ENCODE data around the gene ROR1.

ROR1 gene

DNA sequence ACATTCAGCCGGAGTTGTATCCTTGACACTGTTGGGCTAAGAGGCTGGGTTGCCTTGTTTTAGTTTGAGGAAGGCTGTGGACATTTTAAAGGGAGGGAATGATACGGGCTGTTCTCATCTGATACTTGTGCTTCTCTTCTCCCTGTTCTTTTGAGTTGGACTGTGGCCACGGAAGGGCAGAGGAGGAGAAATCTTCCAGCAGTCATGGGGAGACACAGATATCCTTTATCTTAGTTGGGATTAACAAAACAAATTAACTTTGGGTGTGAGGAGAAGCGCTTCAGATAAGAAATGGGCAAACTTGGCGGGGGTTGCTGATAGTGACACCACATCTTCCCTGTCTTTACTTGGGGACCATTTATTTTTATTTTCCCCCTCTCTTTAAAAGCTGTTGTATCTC is 138.8 kb downstream of the ROR1 start:
- TF ChIP-seq, protein P1, sequence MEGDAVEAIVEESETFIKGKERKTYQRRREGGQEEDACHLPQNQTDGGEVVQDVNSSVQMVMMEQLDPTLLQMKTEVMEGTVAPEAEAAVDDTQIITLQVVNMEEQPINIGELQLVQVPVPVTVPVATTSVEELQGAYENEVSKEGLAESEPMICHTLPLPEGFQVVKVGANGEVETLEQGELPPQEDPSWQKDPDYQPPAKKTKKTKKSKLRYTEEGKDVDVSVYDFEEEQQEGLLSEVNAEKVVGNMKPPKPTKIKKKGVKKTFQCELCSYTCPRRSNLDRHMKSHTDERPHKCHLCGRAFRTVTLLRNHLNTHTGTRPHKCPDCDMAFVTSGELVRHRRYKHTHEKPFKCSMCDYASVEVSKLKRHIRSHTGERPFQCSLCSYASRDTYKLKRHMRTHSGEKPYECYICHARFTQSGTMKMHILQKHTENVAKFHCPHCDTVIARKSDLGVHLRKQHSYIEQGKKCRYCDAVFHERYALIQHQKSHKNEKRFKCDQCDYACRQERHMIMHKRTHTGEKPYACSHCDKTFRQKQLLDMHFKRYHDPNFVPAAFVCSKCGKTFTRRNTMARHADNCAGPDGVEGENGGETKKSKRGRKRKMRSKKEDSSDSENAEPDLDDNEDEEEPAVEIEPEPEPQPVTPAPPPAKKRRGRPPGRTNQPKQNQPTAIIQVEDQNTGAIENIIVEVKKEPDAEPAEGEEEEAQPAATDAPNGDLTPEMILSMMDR (IDR thresholded peaks at IDR 0.05) = no peak

DNA sequence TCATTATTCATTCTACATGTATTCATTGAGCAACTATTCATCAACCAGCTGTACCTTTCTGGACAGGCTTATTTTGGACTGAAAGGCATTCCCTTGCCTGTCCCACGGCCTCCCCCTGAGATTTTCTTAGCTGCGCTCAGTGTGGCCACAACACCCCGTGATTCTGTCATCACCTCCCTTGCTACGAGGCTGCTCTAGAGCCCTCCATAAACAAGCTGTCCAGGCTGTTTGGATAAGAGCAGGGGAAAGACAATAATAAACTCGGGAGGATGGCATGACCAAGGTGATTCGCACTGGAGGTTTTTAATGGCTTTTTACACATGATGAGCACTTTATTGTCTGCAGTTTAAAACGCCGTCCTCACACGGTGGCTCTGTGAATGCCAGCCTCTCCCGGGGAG is 139.7 kb downstream of the ROR1 start:
- TF ChIP-seq, protein P1 (IDR thresholded peaks at IDR 0.05) = no peak

DNA sequence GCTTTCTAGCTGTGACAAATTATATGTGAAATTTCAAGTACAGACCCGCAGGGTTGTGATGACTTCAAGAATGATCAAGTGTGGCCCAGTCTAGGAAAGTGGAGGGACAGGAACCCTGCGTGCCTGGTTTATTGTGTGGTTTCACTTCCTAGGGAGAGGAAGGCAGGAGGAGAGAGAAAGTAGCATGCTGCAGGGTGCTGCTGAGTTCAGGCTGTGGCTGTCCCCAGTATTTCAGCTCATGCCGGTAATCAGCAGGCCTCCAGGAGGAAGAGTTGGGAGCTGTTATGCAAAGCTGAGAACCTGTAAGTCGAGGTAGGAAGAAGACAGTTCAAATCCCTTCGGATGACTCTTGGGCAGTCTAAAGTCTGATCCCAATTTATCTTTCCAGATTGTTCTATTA is 140.4 kb downstream of the ROR1 start:
- TF ChIP-seq, protein P1 (IDR thresholded peaks at IDR 0.05) = no peak

- TF ChIP-seq, protein P1 (IDR thresholded peaks at IDR 0.05) = no peak
Measured at GRCh38 chr1:63914706-63915105, 140.9 kb downstream of the ROR1 start.

DNA sequence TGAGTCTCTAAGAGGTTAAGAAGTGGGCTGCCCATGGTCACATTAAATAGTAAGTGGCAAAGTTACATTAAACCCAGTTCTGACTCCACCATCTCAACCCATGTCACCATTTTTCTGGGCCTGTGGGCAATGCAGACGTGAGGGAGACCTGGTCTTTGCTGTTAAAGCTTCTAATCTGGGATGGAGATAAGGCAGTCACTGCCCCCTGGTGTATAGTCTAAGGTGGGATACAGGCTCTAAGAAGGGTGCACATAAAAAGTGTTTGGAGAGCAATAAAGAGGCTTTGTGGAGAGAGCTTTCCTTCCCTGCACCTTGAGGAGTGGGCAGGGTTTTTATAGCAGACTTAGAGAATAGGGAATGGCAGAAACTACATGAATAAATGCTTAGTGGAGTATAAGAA is 141.3 kb downstream of the ROR1 start:
- TF ChIP-seq, protein P1 (IDR thresholded peaks at IDR 0.05) = no peak

- TF ChIP-seq, protein P1 (IDR thresholded peaks at IDR 0.05) = no peak
Measured at GRCh38 chr1:63916485-63917360, 142.9 kb downstream of the ROR1 start.

GRCh38 chr1:63917571-63918417 is 144.0 kb downstream of the ROR1 start:
- TF ChIP-seq, protein P1 (IDR thresholded peaks at IDR 0.05) = peak; percentile 19; the same call in 1 of the 2 replicates

Measured in LNCAP (cell line).